CD4-positive, alpha-beta T cell (primary cell): Measurements from ENCODE around the gene CCDC24. TPM values are rescaled to one million over a fixed set of nuclear protein-coding genes. Genes with fewer than 3 reads are reported as not detected.

Experiments used
- ATAC-seq: fragments of 200-7000 bp; cut with Tn5 transposase; one replicate; pipeline ENCODE4 v1.10.0; 2022; ENCODE audit warnings: mild to moderate bottlenecking; ENCODE audit not compliant: poor library complexity
- CTCF ChIA-PET: fragments of 350-600 bp; sonication (Branson Sonifier 250); formaldehyde crosslinking; loops from one replicate; lab custom pipeline; 2021; ENCODE audit warnings: antibody characterized with exemption, inconsistent platforms; lab: Charles Lee
- POLR2A ChIA-PET: fragments of 350-600 bp; sonication (Branson Sonifier 250); formaldehyde crosslinking; loops from one replicate; lab custom pipeline; 2021; ENCODE audit warnings: antibody characterized with exemption, inconsistent platforms; lab: Charles Lee
- DNase-seq, 14 experiments: peaks; one replicate each; pipeline ENCODE4 v3.0.0-alpha.2; 2013 to 2020; ENCODE audit warnings: mixed read lengths in 2 of 14
- H3K27ac ChIP-seq, 2 donors: one replicate each; pipeline versions ENCODE4 v1.5.1 to v1.7.0; 2013; ENCODE audit warnings: low read length in 2 of 2, low read depth in 1 of 2, mild to moderate bottlenecking in 1 of 2
- H3K27me3 ChIP-seq, 2 experiments: 1 replicate in 1 of 2; 2 replicates in 1 of 2; pipeline versions ENCODE4 v1.6.1 to v1.7.0; 2013; ENCODE audit warnings: low read length in 2 of 2, control low read depth in 1 of 2, mild to moderate bottlenecking in 1 of 2, moderate library complexity in 1 of 2; ENCODE audit not compliant: insufficient read depth in 2 of 2, control insufficient read depth in 1 of 2
- H3K36me3 ChIP-seq: one replicate; pipeline ENCODE4 v1.6.1; 2013; ENCODE audit warnings: low read length, control low read depth; ENCODE audit not compliant: insufficient read depth
- H3K4me1 ChIP-seq: one replicate; pipeline ENCODE4 v1.6.1; 2013; ENCODE audit warnings: low read length, control low read depth; ENCODE audit not compliant: insufficient read depth
- H3K4me3 ChIP-seq: one replicate; pipeline ENCODE4 v1.5.1; 2013; ENCODE audit warnings: mild to moderate bottlenecking, low read length, moderate library complexity
- H3K9me3 ChIP-seq, 2 experiments: 1 replicate in 1 of 2; 2 replicates in 1 of 2; pipeline versions ENCODE4 v1.6.1 to v1.7.0; 2013; ENCODE audit warnings: low read length in 2 of 2, mild to moderate bottlenecking in 2 of 2, control low read depth in 1 of 2, moderate library complexity in 1 of 2; ENCODE audit not compliant: control insufficient read depth in 1 of 2, insufficient read depth in 1 of 2
- H3K27ac Mint-ChIP-seq: one replicate; pipeline ENCODE4 v1.8.0; 2020; ENCODE audit warnings: mixed read lengths
- H3K27me3 Mint-ChIP-seq: one replicate; pipeline ENCODE4 v1.8.0; 2021; ENCODE audit warnings: mixed read lengths
- H3K36me3 Mint-ChIP-seq: one replicate; pipeline ENCODE4 v1.8.0; 2021; ENCODE audit warnings: low read depth, mixed read lengths
- H3K4me1 Mint-ChIP-seq: one replicate; pipeline ENCODE4 v1.8.0; 2021; ENCODE audit warnings: low read depth, mixed read lengths
- H3K4me3 Mint-ChIP-seq: one replicate; pipeline ENCODE4 v1.8.0; 2020; ENCODE audit warnings: mild to moderate bottlenecking, mixed read lengths
- H3K9me3 Mint-ChIP-seq: one replicate; pipeline ENCODE4 v1.8.0; 2020; ENCODE audit warnings: mixed read lengths
- CTCF ChIP-seq: fragments of 200-600 bp; IDR thresholded peaks from one replicate; pipeline ENCODE4 v1.8.0; 2022; ENCODE audit warnings: antibody characterized with exemption, mild to moderate bottlenecking
- intact Hi-C, 2 experiments: fragments of 100-400 bp; cut with DNase I in 1 of 2; cut with micrococcal nuclease in 1 of 2; formaldehyde crosslinking; loops; one replicate each; pipeline versions ENCODE4 v1.15.1 to v1.9.0; 2023 to 2025; cut with DNase I, micrococcal nuclease
- total RNA-seq, 174 experiments: library from RNA in 2 of 174; stranded (reverse) in 2 of 174; gene quantifications; one replicate each; pipeline ENCODE4 v1.2.3 and lab custom pipeline; 2021 to 2026

The CCDC24 gene
- total RNA-seq, 2 experiments from 2014 or later = 0.98 to 1.4 TPM

- intact Hi-C loops = no loop called here
- ChIA-PET CTCF (interaction anchor here (0.5 to 1.3 kb wide), 2 partner anchors 10 to 16 kb away, joined by 3 to 6 read pairs; no protein-coding TSS in a partner anchor), POLR2A (interaction anchor here (0.8 kb wide), 1 partner anchor 19 kb away, joined by 3 read pairs; the partner anchor contains the start of gene DPH2)
- no peak for TF ChIP-seq CTCF
- Mint-ChIP-seq H3K4me3 (no peak overlapping the region), H3K9me3 (no peaks in the 10 kb centered on the region), H3K27me3 (no peaks in the 10 kb centered on the region), H3K4me1 (peaks cover 41% of the 10 kb centered on the region), H3K27ac (no peak overlapping the region), H3K36me3 (peaks cover 9% of the 10 kb centered on the region)
- Histone ChIP-seq H3K4me3 (no peak overlapping the region), H3K36me3 (peaks cover 11% of the 10 kb centered on the region), H3K4me1 (peaks cover 21% of the 10 kb centered on the region), H3K27me3 (no peaks in the 10 kb centered on the region), H3K27ac (no peak overlapping the region), H3K9me3 (no peaks in the 10 kb centered on the region)
- no peak for DNase-seq
- ATAC-seq = no peak
Observed at GRCh38 chr1:43951021-43951985, 40.1 kb upstream of the CCDC24 start.

- Mint-ChIP-seq H3K4me1 (peaks cover 34% of the 10 kb centered on the region), H3K36me3 (peaks cover 20% of the 10 kb centered on the region), H3K27me3 (no peaks in the 10 kb centered on the region), H3K4me3 (no peak overlapping the region), H3K9me3 (no peaks in the 10 kb centered on the region), H3K27ac (no peak overlapping the region)
- peaks cover 25% of the 10 kb centered on the region for H3K36me3 ChIP-seq
- peaks cover 10% of the 10 kb centered on the region for H3K4me1 ChIP-seq
- ChIA-PET POLR2A (no interaction called here), CTCF (interaction anchor here (1.3 kb wide), 1 partner anchor 18 kb away, joined by 4 read pairs; no protein-coding TSS in a partner anchor)
- no peak for TF ChIP-seq CTCF
- H3K27me3 ChIP-seq = no peaks in the 10 kb centered on the region
- intact Hi-C loops = no loop called here
- H3K9me3 ChIP-seq = no peaks in the 10 kb centered on the region
- no peak overlapping the region for H3K27ac ChIP-seq
- DNase-seq (no peak), ATAC-seq (no peak)
- no peak overlapping the region for H3K4me3 ChIP-seq
Observed at GRCh38 chr1:43952731-43953346, 38.6 kb upstream of the CCDC24 start.

GRCh38 chr1:43953361-43953760, 38.0 kb upstream of the CCDC24 start:
- no peak overlapping the region for H3K4me3 ChIP-seq
- no peak overlapping the region for H3K4me3 Mint-ChIP-seq
- H3K27ac Mint-ChIP-seq = no peak overlapping the region
- no peaks in the 10 kb centered on the region for H3K27me3 Mint-ChIP-seq
- intact Hi-C loops = no loop called here
- TF ChIP-seq CTCF = no peak
- H3K4me1 Mint-ChIP-seq = peaks cover 29% of the 10 kb centered on the region
- H3K36me3 Mint-ChIP-seq = peaks cover 26% of the 10 kb centered on the region
- no peaks in the 10 kb centered on the region for H3K27me3 ChIP-seq
- H3K4me1 ChIP-seq = peaks cover 4% of the 10 kb centered on the region
- ChIA-PET POLR2A (no interaction called here), CTCF (interaction anchor here (1.3 kb wide), 1 partner anchor 19 kb away, joined by 4 read pairs; no protein-coding TSS in a partner anchor)
- no peaks in the 10 kb centered on the region for H3K9me3 ChIP-seq
- no peaks in the 10 kb centered on the region for H3K9me3 Mint-ChIP-seq
- DNase-seq = no peak
- ATAC-seq = no peak
- no peak overlapping the region for H3K27ac ChIP-seq
- peaks cover 29% of the 10 kb centered on the region for H3K36me3 ChIP-seq
